H1 (cell line): ENCODE measurements around the gene VAV2. TPM values are rescaled to one million over a fixed set of nuclear protein-coding genes. Genes with fewer than 3 reads are reported as not detected.

Source experiments
- CTCF ChIA-PET: fragments of 300-600 bp; sonication (Branson Sonifier 250); formaldehyde crosslinking; loops from one replicate; lab custom pipeline; 2021; ENCODE audit not compliant: partially characterized antibody; lab: Charles Lee
- POLR2A ChIA-PET: fragments of 300-600 bp; sonication (Branson Sonifier 250); formaldehyde crosslinking; loops from one replicate; lab custom pipeline; 2021; ENCODE audit warnings: inconsistent platforms; ENCODE audit not compliant: partially characterized antibody; lab: Charles Lee
- DNase-seq, 2 experiments: peaks; one replicate each; pipeline versions ENCODE4 v3.0.0 to v3.0.0-alpha.2; 2010 to 2022; ENCODE audit warnings: low spot score in 2 of 2, low read depth in 1 of 2, mixed read lengths in 1 of 2
- FAIRE-seq: peaks from 2 replicates; lab custom pipeline; 2011; peaks lifted over from hg19 to GRCh38; lab: Jason Lieb, UNC
- H2AFZ ChIP-seq: 2 replicates; pipeline ENCODE4 v1.8.1; 2012; ENCODE audit warnings: low read length, inconsistent platforms
- H2AK5ac ChIP-seq: 2 replicates; pipeline ENCODE4 v1.6.1; 2013; ENCODE audit warnings: low read depth, low read length
- H2BK120ac ChIP-seq: replicated peaks from 2 replicates; pipeline ENCODE3; 2013; ENCODE audit warnings: low read depth, low read length, inconsistent platforms
- H2BK12ac ChIP-seq: 2 replicates; pipeline ENCODE4 v1.6.1; 2013; ENCODE audit warnings: low read depth, low read length
- H2BK15ac ChIP-seq: 2 replicates; pipeline ENCODE4 v1.6.1; 2013; ENCODE audit warnings: low read length
- H2BK20ac ChIP-seq: 2 replicates; pipeline ENCODE4 v1.6.1; 2013; ENCODE audit warnings: low read length
- H2BK5ac ChIP-seq: 2 replicates; pipeline ENCODE4 v1.6.1; 2013; ENCODE audit warnings: low read depth, low read length
- H3K14ac ChIP-seq: 2 replicates; pipeline ENCODE4 v1.6.1; 2013; ENCODE audit warnings: inconsistent platforms; ENCODE audit not compliant: insufficient read length
- H3K18ac ChIP-seq: 2 replicates; pipeline ENCODE4 v1.6.1; 2013; ENCODE audit warnings: low read length; ENCODE audit errors: extremely low read depth
- H3K23ac ChIP-seq: 2 replicates; pipeline ENCODE4 v1.6.1; 2013; ENCODE audit warnings: inconsistent platforms; ENCODE audit not compliant: insufficient read length
- H3K23me2 ChIP-seq: 2 replicates; pipeline ENCODE4 v1.6.1; 2013; ENCODE audit warnings: low read depth, low read length
- H3K27ac ChIP-seq: 2 replicates; pipeline ENCODE4 v1.6.1; 2011; ENCODE audit warnings: low read depth, low read length, inconsistent platforms
- H3K27me3 ChIP-seq, 4 experiments: replicated peaks in 1 of 4; 1 replicate in 1 of 4; 2 replicates in 3 of 4; pipeline versions ENCODE4 v1.6.1 to v1.8.1; 2011 to 2013; ENCODE audit warnings: low read length in 3 of 4, mild to moderate bottlenecking in 3 of 4, inconsistent platforms in 2 of 4, mixed read lengths in 2 of 4, moderate library complexity in 1 of 4; ENCODE audit not compliant: control insufficient read depth in 3 of 4, insufficient read depth in 3 of 4; ENCODE audit errors: extremely low read depth in 1 of 4
- H3K36me3 ChIP-seq, 4 experiments: 2 replicates each; pipeline versions ENCODE4 v1.6.1 to v1.8.1; 2011 to 2013; ENCODE audit warnings: mild to moderate bottlenecking in 4 of 4, low read length in 3 of 4, moderate library complexity in 2 of 4, control low read depth in 1 of 4, inconsistent platforms in 1 of 4; ENCODE audit not compliant: insufficient read depth in 4 of 4, control insufficient read depth in 2 of 4
- H3K4ac ChIP-seq: replicated peaks from 2 replicates; pipeline ENCODE3; 2013; ENCODE audit warnings: low read length, low read depth, mixed read lengths, inconsistent platforms; ENCODE audit not compliant: insufficient read length
- H3K4me1 ChIP-seq, 4 experiments: replicated peaks in 1 of 4; 1 replicate in 1 of 4; 2 replicates in 3 of 4; pipeline versions ENCODE4 v1.6.1 to v1.8.1; 2011 to 2013; ENCODE audit warnings: low read length in 3 of 4, inconsistent platforms in 2 of 4, mixed read lengths in 1 of 4; ENCODE audit not compliant: insufficient read depth in 4 of 4, control insufficient read depth in 3 of 4
- H3K4me2 ChIP-seq, 2 experiments: 2 replicates each; pipeline versions ENCODE4 v1.6.1 to v1.8.1; 2011 to 2013; ENCODE audit warnings: low read depth in 2 of 2, low read length in 2 of 2, control low read depth in 1 of 2, inconsistent platforms in 1 of 2, mild to moderate bottlenecking in 1 of 2; ENCODE audit not compliant: insufficient read depth in 1 of 2
- H3K4me3 ChIP-seq, 4 experiments: fragments of 200-600, 300-600 bp in 1 of 4; sonication (generic), shearing (Covaris generic), sonication (Bioruptor Twin) in 1 of 4; 2 replicates each; pipeline versions ENCODE4 v1.5.1 to v1.8.1; 2011 to 2016; ENCODE audit warnings: low read length in 4 of 4, low read depth in 3 of 4, control low read depth in 2 of 4, inconsistent platforms in 2 of 4, mild to moderate bottlenecking in 2 of 4, mixed read lengths in 1 of 4, moderate library complexity in 1 of 4; ENCODE audit not compliant: insufficient read depth in 2 of 4; ENCODE audit errors: extremely low read depth in 1 of 4
- H3K56ac ChIP-seq: replicated peaks from 2 replicates; pipeline ENCODE3; 2013; ENCODE audit warnings: low read depth, mild to moderate bottlenecking, mixed read lengths, low read length, inconsistent platforms; ENCODE audit not compliant: insufficient read length
- H3K79me1 ChIP-seq: 2 replicates; pipeline ENCODE4 v1.6.1; 2013; ENCODE audit warnings: low read depth, low read length, control low read depth
- H3K79me2 ChIP-seq, 2 experiments: 2 replicates each; pipeline versions ENCODE4 v1.6.1 to v1.8.1; 2012 to 2013; ENCODE audit warnings: low read length in 2 of 2, mild to moderate bottlenecking in 2 of 2, inconsistent platforms in 1 of 2; ENCODE audit not compliant: insufficient read depth in 2 of 2, control insufficient read depth in 1 of 2
- H3K9ac ChIP-seq, 4 experiments: replicated peaks in 1 of 4; 1 replicate in 1 of 4; 2 replicates in 3 of 4; pipeline versions ENCODE4 v1.6.1 to v1.8.1; 2011 to 2013; ENCODE audit warnings: low read depth in 3 of 4, low read length in 3 of 4, control low read depth in 2 of 4, mild to moderate bottlenecking in 2 of 4, moderate library complexity in 2 of 4, inconsistent platforms in 1 of 4; ENCODE audit errors: extremely low read depth in 1 of 4
- H3K9me3 ChIP-seq, 2 experiments: 2 replicates each; pipeline versions ENCODE4 v1.6.1 to v1.8.1; 2012 to 2013; ENCODE audit warnings: mild to moderate bottlenecking in 2 of 2, moderate library complexity in 2 of 2, control low read depth in 1 of 2, inconsistent platforms in 1 of 2, low read depth in 1 of 2, low read length in 1 of 2, mixed read lengths in 1 of 2; ENCODE audit not compliant: insufficient read depth in 2 of 2
- H4K20me1 ChIP-seq, 2 experiments: replicated peaks in 1 of 2; 2 replicates each; pipeline versions ENCODE3 to v1.8.1; 2011 to 2013; ENCODE audit warnings: inconsistent platforms in 2 of 2, low read length in 2 of 2, mild to moderate bottlenecking in 1 of 2; ENCODE audit not compliant: insufficient read depth in 2 of 2, control insufficient read depth in 1 of 2
- H4K5ac ChIP-seq: 2 replicates; pipeline ENCODE4 v1.6.1; 2013; ENCODE audit warnings: low read length, low read depth, mixed read lengths, inconsistent platforms; ENCODE audit not compliant: insufficient read length
- H4K8ac ChIP-seq: 2 replicates; pipeline ENCODE4 v1.8.0; 2013; ENCODE audit warnings: mild to moderate bottlenecking, moderate library complexity, low read length, inconsistent platforms; ENCODE audit not compliant: insufficient read depth; ENCODE audit errors: extremely low read depth
- H4K91ac ChIP-seq: replicated peaks from 2 replicates; pipeline ENCODE3; 2013; ENCODE audit warnings: low read length, mixed read lengths, inconsistent platforms; ENCODE audit not compliant: insufficient read length
- CHD1 ChIP-seq: IDR thresholded peaks from 2 replicates; pipeline ENCODE4 v1.6.1; 2012; ENCODE audit warnings: low read depth, low read length, improper control_type of control experiment
- EP300 ChIP-seq, 2 experiments: IDR thresholded peaks; 1 replicate in 1 of 2; 2 replicates in 1 of 2; pipeline ENCODE4 v1.6.1; 2011 to 2012; ENCODE audit warnings: low read depth in 2 of 2, low read length in 2 of 2, mild to moderate bottlenecking in 2 of 2, borderline replicate concordance in 1 of 2, inconsistent platforms in 1 of 2, moderate library complexity in 1 of 2
- FOSL1 ChIP-seq: IDR thresholded peaks from 2 replicates; pipeline ENCODE4 v1.6.1; 2011; ENCODE audit warnings: mild to moderate bottlenecking, low read depth, low read length, moderate library complexity; ENCODE audit not compliant: insufficient read depth
- JUND ChIP-seq: IDR thresholded peaks from 2 replicates; pipeline ENCODE4 v1.6.1; 2011; ENCODE audit warnings: mild to moderate bottlenecking, improper control_type of control experiment, low read length
- KDM5A ChIP-seq: fragments of 200-600 bp; IDR thresholded peaks from 2 replicates; pipeline ENCODE4 v1.7.1; 2012; ENCODE audit warnings: mild to moderate bottlenecking, low read length, inconsistent platforms, mixed read lengths
- RFX5 ChIP-seq: IDR thresholded peaks from 2 replicates; pipeline ENCODE4 v1.6.1; 2011; ENCODE audit warnings: low read depth, low read length, improper control_type of control experiment, borderline replicate concordance
- RXRA ChIP-seq: IDR thresholded peaks from 2 replicates; pipeline ENCODE4 v1.6.1; 2011; ENCODE audit warnings: low read depth, mild to moderate bottlenecking, low read length, moderate library complexity; ENCODE audit not compliant: insufficient read depth
- SP1 ChIP-seq: IDR thresholded peaks from 2 replicates; pipeline ENCODE4 v1.6.1; 2011; ENCODE audit warnings: low read depth, low read length
- SRF ChIP-seq: IDR thresholded peaks from 2 replicates; pipeline ENCODE4 v1.6.1; 2011; ENCODE audit warnings: mild to moderate bottlenecking, low read depth, low read length, moderate library complexity
- TAF7 ChIP-seq: optimal IDR thresholded peaks from 2 replicates; pipeline ENCODE3; 2011; ENCODE audit warnings: low read depth, mild to moderate bottlenecking, inconsistent platforms, low read length, moderate library complexity, borderline replicate concordance
- TCF12 ChIP-seq: IDR thresholded peaks from 2 replicates; pipeline ENCODE4 v1.6.1; 2011; ENCODE audit warnings: low read depth, mild to moderate bottlenecking, low read length
- WGBS, 2 experiments: shearing (Covaris generic) in 1 of 2; methylation state at CpG; one replicate each; pipeline versions ENCODE4 v1.1.6 to v1.1.7; 2013 to 2015; ENCODE audit warnings: low lambda C conversion rate in 2 of 2, mixed read lengths in 2 of 2, inconsistent platforms in 1 of 2, low coverage in 1 of 2, missing lambda C conversion rate in 1 of 2; ENCODE audit not compliant: insufficient replicate concordance in 2 of 2, insufficient coverage in 1 of 2, insufficient read length in 1 of 2; ENCODE audit errors: extremely low coverage in 1 of 2, missing lambda C conversion rate in 1 of 2; 5-methylcytosine and 5-hydroxymethylcytosine counted together
- polyA plus RNA-seq, 7 experiments: library from polyadenylated mRNA; depleted of rRNA in 3 of 7; stranded (reverse) in 5 of 7; unstranded in 2 of 7; fragments of >200 nt in 5 of 7; fragments of 200-250 nt in 2 of 7; gene quantifications; 1 replicate in 5 of 7; 2 replicates in 1 of 7; 4 replicates in 1 of 7; pipeline versions ENCODE4 v1.2.1 to v1.2.3, GENCODE V29; 2011 to 2013; ENCODE audit warnings: missing spikeins in 2 of 7, mixed read lengths in 2 of 7
- total RNA-seq: library from RNA; stranded (reverse); fragmentation: NEBNext Ultra II Directional; extraction: Animal tissue kit (Norgen Biotek cat#: 25700); gene quantifications from 2 replicates; pipeline ENCODE4 v1.2.1, GENCODE V29; 2021
- TF ChIP-seq, protein P1 (sequence below): IDR thresholded peaks from 2 replicates; pipeline ENCODE4 v1.6.1; 2011; ENCODE audit warnings: low read length, improper control_type of control experiment

The VAV2 gene
- total and polyA plus RNA-seq, 2 of the 8 experiments (the other 6 are each of a cell fraction or from before 2014, with no cell fraction given), result 13.6 to 37.6 TPM

GRCh38 chr9:133874060-133874657 is 118.0 kb downstream of the VAV2 start:
- Histone ChIP-seq H3K56ac (no peak overlapping the region), H3K4ac (peak overlapping the region; percentile 50), H2BK20ac (no peak overlapping the region), H3K18ac (no peak overlapping the region), H3K14ac (no peak overlapping the region), H2BK12ac (no peak overlapping the region), H3K27ac (no peak overlapping the region), H2BK15ac (no peak overlapping the region), H3K9ac (no peak overlapping the region), H4K8ac (no peak overlapping the region; the same call in 1 of the 2 replicates), H2BK120ac (no peak overlapping the region), H4K20me1 (peaks cover 1 to 22% of the 10 kb centered on the region in 2 experiments), H3K9me3 (no peaks in the 10 kb centered on the region), H4K5ac (no peak overlapping the region), H2AK5ac (no peak overlapping the region), H3K23me2 (peaks cover 8% of the 10 kb centered on the region; the same call in 1 of the 2 replicates), H3K4me3 (no peak overlapping the region), H2AFZ (no peak overlapping the region), H3K23ac (no peak overlapping the region), H2BK5ac (no peak overlapping the region), H3K79me1 (peaks cover 15% of the 10 kb centered on the region), H3K27me3 (no peaks in the 10 kb centered on the region), H3K4me2 (no peak overlapping the region), H4K91ac (peak overlapping the region; percentile 62), H3K4me1 (peaks cover 0 to 10% (median 2%) of the 10 kb centered on the region in 4 experiments; a peak in 5 of 7 replicates), H3K79me2 (peaks cover 0 to 31% of the 10 kb centered on the region in 2 experiments; a peak in 2 of 4 replicates), H3K36me3 (no peaks in the 10 kb centered on the region)
- 80% methylated on average over 10 of the region's 14 CpGs; no CpG with 5 or more reads in 1 of the 2 experiments for WGBS, 2 experiments
- DNase-seq (no peak), FAIRE-seq (no peak)
- ChIA-PET POLR2A (interaction anchor here (1.2 kb wide), 1 partner anchor 9 kb away, joined by 4 read pairs; no protein-coding TSS in a partner anchor), CTCF (interaction anchor here (0.6 to 5.8 kb wide), 13 partner anchors 10 to 159 kb away, joined by 3 to 41 read pairs (median 4); no protein-coding TSS in a partner anchor)
- TF ChIP-seq EP300 (IDR thresholded peaks at IDR 0.05; ENCODE audit: borderline replicate concordance in 1 of 2, low read depth in 2 of 2, low read length in 2 of 2) (no peak), SP1 (no peak), TCF12 (no peak), RFX5 (no peak), JUND (no peak), TAF7 (no peak), KDM5A (no peak), RXRA (no peak), FOSL1 (no peak), SRF (no peak), CHD1 (no peak)
- TF ChIP-seq, protein P1, sequence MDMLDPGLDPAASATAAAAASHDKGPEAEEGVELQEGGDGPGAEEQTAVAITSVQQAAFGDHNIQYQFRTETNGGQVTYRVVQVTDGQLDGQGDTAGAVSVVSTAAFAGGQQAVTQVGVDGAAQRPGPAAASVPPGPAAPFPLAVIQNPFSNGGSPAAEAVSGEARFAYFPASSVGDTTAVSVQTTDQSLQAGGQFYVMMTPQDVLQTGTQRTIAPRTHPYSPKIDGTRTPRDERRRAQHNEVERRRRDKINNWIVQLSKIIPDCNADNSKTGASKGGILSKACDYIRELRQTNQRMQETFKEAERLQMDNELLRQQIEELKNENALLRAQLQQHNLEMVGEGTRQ, result no peak
